Breast epithelium (tissue), 4 donors: Measurements from ENCODE around the gene OSGIN1. TPM values are rescaled to one million over a fixed set of nuclear protein-coding genes. Genes with fewer than 3 reads are reported as not detected.

Source experiments
- DNase-seq, 2 donors: peaks; one replicate each; pipeline ENCODE4 v3.0.0-alpha.2; 2019; ENCODE audit warnings: low spot score in 2 of 2
- H3K27ac ChIP-seq, 2 donors: fragments of 200-600 bp; sonication (generic) in 1 of 2; one replicate each; pipeline ENCODE4 v1.5.1; 2016 to 2019; ENCODE audit warnings: mild to moderate bottlenecking in 1 of 2
- H3K27me3 ChIP-seq, 2 donors: fragments of 200-600 bp; sonication (generic) in 1 of 2; one replicate each; pipeline versions ENCODE4 v1.5.1 to v1.6.0; 2017 to 2019; ENCODE audit warnings: control low read depth in 1 of 2, mild to moderate bottlenecking in 1 of 2
- H3K36me3 ChIP-seq: fragments of 200-600 bp; one replicate; pipeline ENCODE4 v1.5.1; 2019
- H3K4me1 ChIP-seq, 2 donors: fragments of 200-600 bp; sonication (generic); one replicate each; pipeline ENCODE4 v1.5.1; 2016 to 2019; ENCODE audit warnings: control low read depth in 1 of 2
- H3K4me3 ChIP-seq, 3 donors: fragments of 200-600 bp; sonication (generic); 1 replicate in 2 of 3; 2 replicates in 1 of 3; pipeline ENCODE4 v1.5.1; 2016 to 2019; ENCODE audit warnings: mild to moderate bottlenecking in 3 of 3, moderate library complexity in 2 of 3
- H3K9me3 ChIP-seq, 2 donors: fragments of 200-600 bp; sonication (generic) in 1 of 2; one replicate each; pipeline ENCODE4 v1.5.1; 2016 to 2019; ENCODE audit warnings: control low read depth in 1 of 2
- POLR2A ChIP-seq: fragments of 450-650 bp; IDR thresholded peaks from one replicate; pipeline ENCODE4 v1.6.1; 2016; ENCODE audit warnings: antibody characterized with exemption, mild to moderate bottlenecking, moderate library complexity
- POLR2AphosphoS5 ChIP-seq, 3 donors: sonication (generic); formaldehyde crosslinking; IDR thresholded peaks; one replicate each; pipeline ENCODE4 v1.6.1; 2017; ENCODE audit warnings: antibody characterized with exemption in 3 of 3
- intact Hi-C: fragments of 100-400 bp; cut with DNase I; formaldehyde crosslinking; loops from one replicate; pipeline ENCODE4 v1.15.1; 2023; ENCODE audit warnings: low total_unique reads
- total RNA-seq, 3 donors: library from RNA; depleted of rRNA; stranded (reverse); fragments of >200 nt; gene quantifications; one replicate each; pipeline ENCODE4 v1.1.0, GENCODE V29; 2016
- TF ChIP-seq, protein P1 (sequence below), 3 donors: fragments of 450-650 bp; IDR thresholded peaks; one replicate each; pipeline ENCODE4 v1.5.1; 2016 to 2017; ENCODE audit warnings: antibody characterized with exemption in 3 of 3, mild to moderate bottlenecking in 3 of 3, moderate library complexity in 3 of 3

OSGIN1 gene
- total RNA-seq, 3 donors from 2014 or later: 3.0 to 3.5 (median 3.3) TPM

DNA sequence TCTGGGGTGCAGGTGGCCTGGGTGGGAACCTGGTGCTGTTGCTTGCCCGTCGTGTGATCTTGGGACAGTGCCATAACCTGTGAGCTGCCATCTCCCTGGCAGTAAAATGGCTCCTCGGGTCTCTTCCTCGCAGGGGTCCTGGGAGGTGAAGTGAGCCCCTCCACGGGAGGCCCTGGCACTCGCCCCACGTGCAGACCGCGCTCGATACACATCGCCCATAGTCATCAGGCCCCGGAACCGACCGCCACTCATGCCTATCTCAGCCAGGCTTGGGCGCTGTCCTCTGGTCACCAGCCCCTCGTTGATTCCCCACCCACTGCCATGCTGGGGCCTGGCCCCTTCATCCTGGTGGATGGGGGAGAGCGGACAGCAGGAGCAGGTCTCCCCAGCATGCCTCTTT lies 21.5 kb upstream of the OSGIN1 start:
- intact Hi-C loops: no loop called here
- H3K36me3 ChIP-seq: no peaks in the 10 kb centered on the region
- no peak overlapping the region for H3K4me3 ChIP-seq
- no peak overlapping the region for H3K27ac ChIP-seq
- no peak for DNase-seq
- TF ChIP-seq POLR2A (no peak), POLR2AphosphoS5 (IDR thresholded peaks at IDR 0.05) (no peak)
- TF ChIP-seq, protein P1, sequence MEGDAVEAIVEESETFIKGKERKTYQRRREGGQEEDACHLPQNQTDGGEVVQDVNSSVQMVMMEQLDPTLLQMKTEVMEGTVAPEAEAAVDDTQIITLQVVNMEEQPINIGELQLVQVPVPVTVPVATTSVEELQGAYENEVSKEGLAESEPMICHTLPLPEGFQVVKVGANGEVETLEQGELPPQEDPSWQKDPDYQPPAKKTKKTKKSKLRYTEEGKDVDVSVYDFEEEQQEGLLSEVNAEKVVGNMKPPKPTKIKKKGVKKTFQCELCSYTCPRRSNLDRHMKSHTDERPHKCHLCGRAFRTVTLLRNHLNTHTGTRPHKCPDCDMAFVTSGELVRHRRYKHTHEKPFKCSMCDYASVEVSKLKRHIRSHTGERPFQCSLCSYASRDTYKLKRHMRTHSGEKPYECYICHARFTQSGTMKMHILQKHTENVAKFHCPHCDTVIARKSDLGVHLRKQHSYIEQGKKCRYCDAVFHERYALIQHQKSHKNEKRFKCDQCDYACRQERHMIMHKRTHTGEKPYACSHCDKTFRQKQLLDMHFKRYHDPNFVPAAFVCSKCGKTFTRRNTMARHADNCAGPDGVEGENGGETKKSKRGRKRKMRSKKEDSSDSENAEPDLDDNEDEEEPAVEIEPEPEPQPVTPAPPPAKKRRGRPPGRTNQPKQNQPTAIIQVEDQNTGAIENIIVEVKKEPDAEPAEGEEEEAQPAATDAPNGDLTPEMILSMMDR (IDR thresholded peaks at IDR 0.05): no peak
- no peaks in the 10 kb centered on the region for H3K4me1 ChIP-seq
- H3K27me3 ChIP-seq: no peaks in the 10 kb centered on the region
- H3K9me3 ChIP-seq: no peaks in the 10 kb centered on the region

DNA sequence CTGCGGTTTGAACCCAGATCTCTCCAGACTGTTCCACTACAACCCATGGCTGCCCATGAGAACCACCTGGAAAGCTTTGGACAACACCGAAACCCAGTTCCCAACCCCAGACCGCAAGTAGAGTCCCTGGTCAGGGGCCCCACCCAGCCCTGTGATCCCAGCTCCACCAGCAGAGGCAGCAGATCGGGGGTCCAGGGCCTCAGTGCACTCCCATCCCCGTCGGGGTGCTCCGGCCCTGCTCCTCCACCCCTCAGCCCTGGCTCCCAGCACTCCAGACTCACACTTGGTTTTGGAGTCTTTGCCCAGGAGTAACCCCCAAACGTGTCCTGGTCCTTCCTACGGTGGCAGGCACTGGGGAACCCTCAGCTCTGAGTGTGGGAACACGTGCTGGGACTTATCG lies 20.7 kb upstream of the OSGIN1 start:
- intact Hi-C loops: no loop called here
- DNase-seq: no peak
- Histone ChIP-seq H3K27ac (no peak overlapping the region), H3K9me3 (no peaks in the 10 kb centered on the region), H3K4me1 (no peaks in the 10 kb centered on the region), H3K27me3 (no peaks in the 10 kb centered on the region), H3K4me3 (no peak overlapping the region), H3K36me3 (no peaks in the 10 kb centered on the region)
- no peak for TF ChIP-seq POLR2A
- TF ChIP-seq, protein P1 (IDR thresholded peaks at IDR 0.05): no peak

DNA sequence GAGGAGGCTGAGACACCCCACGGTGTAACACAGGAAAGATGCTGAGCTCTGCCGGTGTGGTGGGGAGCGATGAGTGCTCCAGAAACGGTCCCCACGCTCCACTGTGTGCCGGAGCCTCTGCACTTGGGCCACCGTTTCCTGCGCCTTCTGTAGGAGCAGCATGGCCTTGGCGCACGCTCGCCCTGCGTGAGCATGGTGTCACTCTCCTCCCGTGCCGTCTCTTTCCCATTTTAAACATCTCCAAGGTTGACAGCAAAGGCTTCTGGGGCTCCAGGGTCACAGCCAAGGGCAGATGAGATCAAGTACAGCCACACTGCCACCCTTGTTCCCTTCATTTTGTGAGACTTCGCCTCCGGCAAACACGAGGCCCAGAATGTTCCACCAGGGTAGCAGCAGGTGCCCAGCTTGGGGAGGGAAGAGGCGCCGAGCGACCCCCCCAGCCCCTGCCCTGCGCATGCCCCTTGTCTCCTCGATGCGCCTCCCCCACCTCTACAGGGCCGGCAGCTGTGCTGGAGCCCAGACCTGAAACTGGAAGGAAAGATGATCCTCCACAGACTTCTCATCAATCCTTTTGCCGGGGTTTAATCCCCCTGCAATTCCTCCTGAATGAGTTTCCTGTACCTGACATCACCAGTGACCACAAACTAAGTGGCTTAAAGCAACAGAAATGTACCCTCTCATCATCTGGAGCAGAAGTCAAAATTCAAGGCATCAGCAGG lies 19.9 kb upstream of the OSGIN1 start:
- DNase-seq: no peak
- intact Hi-C loops: no loop called here
- TF ChIP-seq POLR2A: no peak
- no peak for TF ChIP-seq POLR2AphosphoS5 (IDR thresholded peaks at IDR 0.05)
- TF ChIP-seq, protein P1 (IDR thresholded peaks at IDR 0.05): no peak
- Histone ChIP-seq H3K27ac (no peak overlapping the region), H3K9me3 (no peaks in the 10 kb centered on the region), H3K4me3 (no peak overlapping the region), H3K27me3 (no peaks in the 10 kb centered on the region), H3K36me3 (no peaks in the 10 kb centered on the region), H3K4me1 (no peaks in the 10 kb centered on the region)

DNA sequence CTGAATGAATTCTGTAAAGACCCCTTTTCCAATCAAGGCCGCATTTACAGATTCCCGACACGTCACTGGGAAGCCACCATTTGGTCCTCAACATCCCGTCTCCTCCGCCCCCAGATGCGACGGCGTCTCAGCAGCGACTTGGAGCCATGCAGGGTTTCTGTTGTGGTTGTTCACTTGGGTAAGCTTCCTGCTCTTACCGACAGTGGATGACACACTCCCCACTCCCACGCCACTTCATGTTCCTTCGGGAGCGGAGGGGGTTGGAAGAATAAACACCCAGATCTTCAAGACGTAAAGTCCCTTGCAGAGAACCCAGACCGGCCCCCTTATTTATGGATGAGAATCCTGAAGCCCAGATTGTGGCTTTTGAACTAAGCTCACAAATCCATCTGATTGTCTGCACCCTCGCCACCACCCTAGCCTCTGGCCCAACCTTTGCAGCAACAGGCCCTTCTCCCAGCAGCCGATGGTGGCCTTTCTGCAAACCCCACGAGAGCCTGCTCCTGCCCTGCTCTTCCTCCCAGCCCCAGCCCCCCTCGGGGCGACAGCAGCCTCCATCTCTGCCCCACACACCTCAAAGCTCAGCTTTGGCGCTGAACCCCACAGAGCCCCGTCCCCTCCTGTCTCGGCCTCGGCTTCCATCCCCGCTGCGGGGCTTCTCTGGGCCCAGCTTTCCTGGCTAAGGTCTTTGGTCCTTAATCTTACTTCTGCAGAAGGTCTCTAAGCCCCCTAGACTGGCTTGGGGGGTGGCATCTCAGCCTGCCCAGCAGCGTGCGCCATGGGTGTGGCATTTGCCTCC lies 19.0 kb upstream of the OSGIN1 start:
- H3K27ac ChIP-seq: no peak overlapping the region
- intact Hi-C loops: no loop called here
- H3K36me3 ChIP-seq: no peaks in the 10 kb centered on the region
- TF ChIP-seq, protein P1 (IDR thresholded peaks at IDR 0.05): no peak
- no peak for TF ChIP-seq POLR2AphosphoS5 (IDR thresholded peaks at IDR 0.05)
- TF ChIP-seq POLR2A: no peak
- DNase-seq: no peak
- no peak overlapping the region for H3K4me3 ChIP-seq
- no peaks in the 10 kb centered on the region for H3K4me1 ChIP-seq
- H3K27me3 ChIP-seq: no peaks in the 10 kb centered on the region
- H3K9me3 ChIP-seq: no peaks in the 10 kb centered on the region

DNA sequence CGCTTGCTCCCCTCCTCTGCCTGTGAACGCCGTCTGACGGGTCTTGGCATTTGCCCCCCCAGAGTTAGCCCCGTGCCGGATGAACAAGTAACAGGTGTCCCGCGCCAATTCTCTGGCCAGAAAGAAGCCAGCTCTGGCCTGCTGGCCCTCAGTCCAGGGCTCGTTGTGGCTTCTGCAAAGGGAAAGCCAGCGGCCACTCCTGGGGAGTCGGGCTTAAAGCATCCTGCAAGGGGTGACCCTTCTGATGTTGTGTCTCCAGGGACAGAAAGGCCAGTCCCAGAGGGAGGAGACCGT lies 18.4 kb upstream of the OSGIN1 start:
- DNase-seq: no peak
- no peaks in the 10 kb centered on the region for H3K9me3 ChIP-seq
- H3K27me3 ChIP-seq: no peaks in the 10 kb centered on the region
- no peaks in the 10 kb centered on the region for H3K36me3 ChIP-seq
- intact Hi-C loops: no loop called here
- no peak overlapping the region for H3K4me3 ChIP-seq
- H3K4me1 ChIP-seq: no peaks in the 10 kb centered on the region
- no peak overlapping the region for H3K27ac ChIP-seq
- no peak for TF ChIP-seq POLR2AphosphoS5 (IDR thresholded peaks at IDR 0.05)
- TF ChIP-seq, protein P1 (IDR thresholded peaks at IDR 0.05): no peak
- TF ChIP-seq POLR2A: no peak
